ENCODE results near the gene GSPT1. TPM values are rescaled to one million over a fixed set of nuclear protein-coding genes. Genes with fewer than 3 reads are reported as not detected.

Gene GSPT1
- total RNA-seq (2022; extraction: Qiagen RNA extraction; ENCODE audit: low read depth), result 175 to 236 TPM (median 187 TPM) in 5 replicates

DNA sequence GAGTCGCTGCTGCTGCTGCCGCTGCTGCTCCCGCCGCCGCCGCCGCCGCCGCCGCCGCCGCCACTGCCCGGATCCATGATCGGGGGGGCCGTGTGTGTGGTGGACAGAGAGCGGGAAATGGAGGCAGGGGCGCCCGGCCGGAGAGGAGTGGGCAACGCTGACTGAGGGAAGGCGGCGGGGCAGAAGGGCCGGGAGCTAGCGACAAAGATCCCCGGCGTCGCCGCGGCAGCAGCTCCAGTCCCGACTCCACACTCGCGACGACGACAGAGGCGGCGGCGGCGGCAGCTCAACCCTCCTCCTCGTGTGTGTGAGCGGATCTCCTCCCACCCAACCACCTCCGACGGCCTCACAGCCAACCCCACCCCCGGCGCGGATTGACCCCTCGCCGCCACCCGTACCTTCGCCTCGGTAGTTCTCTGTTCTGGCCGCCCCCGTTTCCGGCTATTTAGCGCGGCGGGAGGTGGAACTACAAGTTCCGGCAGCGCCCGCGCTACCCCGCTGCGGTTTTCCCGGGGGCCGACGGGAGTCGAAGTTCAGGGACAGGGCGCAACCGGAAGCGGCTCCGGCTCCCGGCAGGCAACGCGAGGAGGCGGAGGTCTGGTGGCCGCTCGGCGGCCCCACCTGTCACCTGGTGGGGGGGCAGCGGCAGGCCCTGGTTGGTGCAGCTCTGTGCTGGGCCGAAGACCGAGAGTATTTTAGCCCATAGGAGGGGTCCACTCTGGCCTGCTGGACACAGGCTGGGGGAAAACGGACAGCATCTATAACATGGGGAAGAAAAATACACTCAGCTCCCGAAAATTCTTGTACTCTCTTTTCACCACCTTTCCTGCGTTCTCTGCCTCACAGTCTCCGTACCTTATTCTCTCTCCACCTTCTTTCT is at the start of gene GSPT1:
TSS of gene GSPT1 (minus strand) at position 313 of the 880 bp plus-strand sequence. CDS start at position 77, 236 bp downstream.

DNA sequence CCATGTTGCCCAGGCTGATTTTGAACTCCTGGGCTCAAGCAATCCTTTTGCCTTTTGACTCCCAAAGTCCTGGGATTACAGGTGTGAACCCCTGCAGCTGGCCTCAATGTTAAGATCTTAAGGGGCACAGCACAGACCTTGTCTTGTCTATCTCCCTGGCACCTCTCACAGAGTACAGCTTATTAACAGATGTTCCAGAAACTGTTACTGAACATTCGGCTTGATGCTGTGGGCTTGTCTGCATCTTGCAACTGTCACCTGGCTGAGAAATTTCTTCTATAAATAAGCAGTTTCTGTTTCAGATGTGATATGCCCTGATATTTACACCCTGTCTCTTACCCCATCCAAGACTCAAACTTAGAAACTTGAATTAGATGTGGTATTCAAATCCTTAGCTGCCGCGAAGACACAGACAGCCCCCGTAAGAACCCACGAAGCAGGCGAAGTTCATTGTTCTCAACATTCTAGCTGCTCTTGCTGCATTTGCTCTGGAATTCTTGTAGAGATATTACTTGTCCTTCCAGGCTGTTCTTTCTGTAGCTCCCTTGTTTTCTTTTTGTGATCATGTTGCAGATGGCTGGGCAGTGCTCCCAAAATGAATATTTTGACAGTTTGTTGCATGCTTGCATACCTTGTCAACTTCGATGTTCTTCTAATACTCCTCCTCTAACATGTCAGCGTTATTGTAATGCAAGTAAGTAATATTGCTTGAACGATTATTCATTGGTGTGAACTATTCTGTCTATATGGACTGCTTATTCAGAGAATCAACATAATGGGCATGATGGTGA is 49.2 kb upstream of the GSPT1 start, which contains the start of gene TNFRSF17:
TSS of gene TNFRSF17 (plus strand) at position 450 of the 791 bp plus-strand sequence. CDS start at position 565, 115 bp downstream.

DNA sequence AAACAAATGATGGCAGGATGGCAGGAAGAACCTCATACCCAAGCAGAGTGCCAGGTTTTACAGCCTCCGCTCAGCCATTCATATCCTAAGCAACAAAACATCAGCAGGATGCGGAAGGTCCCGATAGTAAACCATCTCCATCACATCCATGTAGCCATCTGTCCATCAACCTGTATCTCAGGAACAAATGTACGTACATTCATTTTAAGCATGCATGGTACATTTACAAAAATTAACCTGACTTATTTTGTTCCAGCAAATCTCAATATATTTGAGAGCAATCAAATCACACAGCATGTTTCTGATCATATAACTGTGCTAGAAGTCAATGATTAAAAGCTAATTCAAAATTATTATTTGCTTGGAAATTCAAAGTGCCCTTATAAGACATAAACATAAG is 26.2 kb upstream of the GSPT1 start, which contains the start of gene NPIPB2:
TSS of gene NPIPB2 (minus strand) at position 101 of the 400 bp plus-strand sequence. CDS start at position 101, 0 bp downstream.

GRCh38 chr16:11851294-11852091 is 64.3 kb downstream of the GSPT1 start, which contains the start of gene RSL1D1:
TSS of gene RSL1D1 (minus strand) at chr16:11851542. CDS start at chr16:11851512, 30 bp downstream.

Other genes with a start within 250 kb of the GSPT1 start
- 8.0 to 10.6 TPM (median 10.2 TPM) in 5 replicates for gene SNN, start 247.5 kb downstream of the GSPT1 start, total RNA-seq (2022; extraction: Qiagen RNA extraction; ENCODE audit: low read depth)
- 33.0 to 38.7 TPM (median 37.3 TPM) in 5 replicates for gene TXNDC11, start 173.1 kb downstream of the GSPT1 start, total RNA-seq (2022; extraction: Qiagen RNA extraction; ENCODE audit: low read depth)
- 19.8 to 32.3 TPM (median 25.7 TPM) in 5 replicates for gene ZC3H7A, start 118.7 kb downstream of the GSPT1 start, total RNA-seq (2022; extraction: Qiagen RNA extraction; ENCODE audit: low read depth)
- 221 to 300 TPM (median 246 TPM) in 5 replicates for gene RSL1D1, start 64.4 kb downstream of the GSPT1 start, total RNA-seq (2022; extraction: Qiagen RNA extraction; ENCODE audit: low read depth)
- gene NPIPB2, start 26.1 kb upstream of the GSPT1 start, total RNA-seq (2022; extraction: Qiagen RNA extraction; ENCODE audit: low read depth), result 1.7 to 3.2 TPM (median 1.9 TPM) in 5 replicates
- gene TNFRSF17, start 49.3 kb upstream of the GSPT1 start, total RNA-seq (2022; extraction: Qiagen RNA extraction; ENCODE audit: low read depth), result not detected in 5 replicates
- gene SNX29, start 60.8 kb upstream of the GSPT1 start, total RNA-seq (2022; extraction: Qiagen RNA extraction; ENCODE audit: low read depth), result 2.1 to 3.2 TPM (median 3.0 TPM) in 5 replicates